Measurements from ENCODE around the gene GPR89B. TPM values are rescaled to one million over a fixed set of nuclear protein-coding genes. Genes with fewer than 3 reads are reported as not detected.

The GPR89B gene
- total and polyA plus RNA-seq, 2 of the 8 experiments (the other 6 are each of a cell fraction or from before 2014, with no cell fraction given): 19.5 to 32.5 TPM

GRCh38 chr1:147897789-147898188 is 30.4 kb upstream of the GPR89B start:
- Histone ChIP-seq H2BK15ac (ENCODE audit: low read length) (no peak overlapping the region), H3K23ac (ENCODE audit: insufficient read length) (no peak overlapping the region), H3K9me3 (ENCODE audit: insufficient read depth in 2 of 2, low read depth in 1 of 2, low read length in 1 of 2) (no peaks in the 10 kb centered on the region), H2AK5ac (ENCODE audit: low read depth, low read length) (no peak overlapping the region), H3K23me2 (ENCODE audit: low read depth, low read length) (no peaks in the 10 kb centered on the region), H4K91ac (replicated peaks; ENCODE audit: insufficient read length, low read length) (no peak overlapping the region), H2BK12ac (ENCODE audit: low read depth, low read length) (no peak overlapping the region), H3K27ac (ENCODE audit: low read depth, low read length) (no peak overlapping the region), H2BK120ac (replicated peaks; ENCODE audit: low read depth, low read length) (no peak overlapping the region), H3K4ac (replicated peaks; ENCODE audit: insufficient read length, low read depth, low read length) (no peak overlapping the region), H3K79me1 (ENCODE audit: low read depth, low read length) (no peaks in the 10 kb centered on the region), H4K8ac (ENCODE audit: extremely low read depth, insufficient read depth, low read length) (no peak overlapping the region), H2BK5ac (ENCODE audit: low read depth, low read length) (no peak overlapping the region), H2AFZ (ENCODE audit: low read length) (no peak overlapping the region), H4K5ac (ENCODE audit: insufficient read length, low read depth, low read length) (no peak overlapping the region), H3K27me3 (replicated peaks in 1 of 4; ENCODE audit: control insufficient read depth in 3 of 4, extremely low read depth in 1 of 4, insufficient read depth in 3 of 4, low read length in 3 of 4) (no peaks in the 10 kb centered on the region; a peak in 1 of 7 replicates), H3K79me2 (ENCODE audit: control insufficient read depth in 1 of 2, insufficient read depth in 2 of 2, low read length in 2 of 2) (no peaks in the 10 kb centered on the region), H4K20me1 (replicated peaks in 1 of 2; ENCODE audit: control insufficient read depth in 1 of 2, insufficient read depth in 2 of 2, low read length in 2 of 2) (no peaks in the 10 kb centered on the region), H3K18ac (ENCODE audit: extremely low read depth, low read length) (no peak overlapping the region), H3K36me3 (ENCODE audit: control insufficient read depth in 2 of 4, insufficient read depth in 4 of 4, low read length in 3 of 4) (no peaks in the 10 kb centered on the region), H3K14ac (ENCODE audit: insufficient read length) (no peak overlapping the region), H3K9ac (replicated peaks in 1 of 4; ENCODE audit: extremely low read depth in 1 of 4, low read depth in 3 of 4, low read length in 3 of 4) (no peak overlapping the region), H3K4me2 (ENCODE audit: insufficient read depth in 1 of 2, low read depth in 2 of 2, low read length in 2 of 2) (no peak overlapping the region), H3K4me1 (replicated peaks in 1 of 4; ENCODE audit: control insufficient read depth in 3 of 4, insufficient read depth in 4 of 4, low read length in 3 of 4) (no peaks in the 10 kb centered on the region), H2BK20ac (ENCODE audit: low read length) (no peak overlapping the region), H3K4me3 (ENCODE audit: extremely low read depth in 1 of 4, insufficient read depth in 2 of 4, low read depth in 3 of 4, low read length in 4 of 4) (no peak overlapping the region), H3K56ac (replicated peaks; ENCODE audit: insufficient read length, low read depth, low read length) (no peak overlapping the region)
- TF ChIP-seq ZNF274 (IDR thresholded peaks at IDR 0.05; ENCODE audit: borderline replicate concordance, extremely low read depth, low read length): no peak
- no peak for TF ChIP-seq BRCA1 (IDR thresholded peaks at IDR 0.05; ENCODE audit: low read depth, low read length)
- no peak for TF ChIP-seq GABPA (IDR thresholded peaks at IDR 0.05; ENCODE audit: borderline replicate concordance, insufficient read depth, low read length)
- no peak for TF ChIP-seq USF2 (IDR thresholded peaks at IDR 0.05; ENCODE audit: low read length)
- no peak for TF ChIP-seq KDM5A (IDR thresholded peaks at IDR 0.05; ENCODE audit: low read length)
- TF ChIP-seq SIRT6 (IDR thresholded peaks at IDR 0.05; ENCODE audit: low read length): no peak
- DNase-seq (ENCODE audit: low read depth in 1 of 2, low spot score in 2 of 2) (no peak), FAIRE-seq (no peak)
- CTCF ChIA-PET (ENCODE audit: partially characterized antibody): interaction anchor here (1.2 to 1.8 kb wide), 4 partner anchors 16 to 256 kb away, joined by 3 to 4 read pairs (median 4); no protein-coding TSS in a partner anchor
- POLR2A ChIA-PET (ENCODE audit: partially characterized antibody): interaction anchor here (1.4 kb wide), 1 partner anchor 13 kb away, joined by 3 read pairs; no protein-coding TSS in a partner anchor
- WGBS, 2 experiments (ENCODE audit: extremely low coverage in 1 of 2, insufficient coverage in 1 of 2, insufficient read length in 1 of 2, insufficient replicate concordance in 2 of 2, low coverage in 1 of 2, low lambda C conversion rate in 2 of 2, missing lambda C conversion rate in 1 of 2): 90% methylated on average over 4 of the region's 4 CpGs; no CpG with 5 or more reads in 1 of the 2 experiments
